Right lobe of liver (tissue), 4 donors: ENCODE data around the gene NPR3.

Experiments used
- CTCF ChIP-seq, 4 donors: fragments of 200-600 bp in 3 of 4; fragments of 450-650 bp in 1 of 4; IDR thresholded peaks; one replicate each; pipeline versions ENCODE4 v1.5.1 to v1.8.0; 2016 to 2022; ENCODE audit warnings: antibody characterized with exemption in 4 of 4, mild to moderate bottlenecking in 2 of 4
- POLR2A ChIP-seq: fragments of 450-650 bp; IDR thresholded peaks from one replicate; pipeline ENCODE4 v1.6.1; 2017; ENCODE audit warnings: antibody characterized with exemption, mild to moderate bottlenecking
- donor health status: DM: no; HTN: no; CAD: no.
- donor health status: DM: no; HTN: no; CAD: no.
- donor health status: DM: no; HTN: yes; CAD: no.

DNA sequence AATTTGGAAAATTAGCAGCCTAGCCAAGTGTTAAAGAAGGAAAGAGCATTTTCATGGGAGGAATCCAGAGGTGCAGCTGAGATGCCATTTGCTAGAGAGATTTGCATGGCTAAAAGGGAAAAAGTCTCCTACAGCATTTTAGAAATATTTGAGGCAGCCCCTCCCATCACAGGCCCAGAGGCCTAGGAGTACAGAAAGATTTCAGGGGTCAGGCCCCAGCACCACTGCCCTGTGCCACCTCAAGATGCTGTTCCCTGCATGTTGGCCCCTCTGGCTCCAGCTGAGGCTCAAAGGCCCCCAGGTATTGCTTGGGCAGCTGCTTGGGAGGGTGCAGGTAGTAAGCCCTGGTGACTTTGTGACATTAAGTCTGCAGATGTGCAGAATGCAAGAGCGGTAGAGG is 26.9 kb upstream of the NPR3 start:
- no peak for TF ChIP-seq CTCF (IDR thresholded peaks at IDR 0.05)
- no peak for TF ChIP-seq POLR2A
